HG03520 (cell line): ENCODE results near the gene GLOD4.
"Not testable (repeated sequence)": the region's sequence is repeated elsewhere in the genome, so short reads cannot be mapped to it uniquely, and the experiment has no call there.

ENCODE experiments used
- ATAC-seq: cut with Tn5 transposase; IDR thresholded peaks from one replicate; pipeline ENCODE4 v1.9.1; 2021; ENCODE audit warnings: mild to moderate bottlenecking, moderate library complexity; ENCODE audit not compliant: unreplicated experiment

Gene GLOD4

GRCh38 chr17:802901-803881 lies 21.1 kb upstream of the GLOD4 start:
- no peak for ATAC-seq

GRCh38 chr17:802481-802880 lies 20.4 kb upstream of the GLOD4 start:
- no peak for ATAC-seq

- ATAC-seq = no peak
These were observed 19.6 kb upstream of the GLOD4 start for GRCh38 chr17:801660-802059.

- ATAC-seq = no peak
These were observed 18.6 kb upstream of the GLOD4 start for GRCh38 chr17:800446-801242.

- ATAC-seq = no peak
These were observed 17.2 kb upstream of the GLOD4 start for GRCh38 chr17:799261-799660.

GRCh38 chr17:798246-798645 lies 16.2 kb upstream of the GLOD4 start:
- ATAC-seq = no peak

GRCh38 chr17:797236-797840 lies 15.3 kb upstream of the GLOD4 start:
- no peak for ATAC-seq

GRCh38 chr17:796609-797008 lies 14.5 kb upstream of the GLOD4 start:
- no peak for ATAC-seq

- ATAC-seq = no peak
These were observed 13.6 kb upstream of the GLOD4 start for GRCh38 chr17:795721-796120.

GRCh38 chr17:795276-795675 lies 13.2 kb upstream of the GLOD4 start:
- no peak for ATAC-seq

GRCh38 chr17:794876-795275 lies 12.8 kb upstream of the GLOD4 start:
- ATAC-seq = no peak

GRCh38 chr17:792277-792676 lies 10.2 kb upstream of the GLOD4 start:
- no peak for ATAC-seq

- no peak for ATAC-seq
These were observed 9.7 kb upstream of the GLOD4 start for GRCh38 chr17:791829-792228.

GRCh38 chr17:790874-791247 lies 8.8 kb upstream of the GLOD4 start:
- not testable (repeated sequence) for ATAC-seq

GRCh38 chr17:789931-790873 lies 8.1 kb upstream of the GLOD4 start:
- not testable (repeated sequence) for ATAC-seq

GRCh38 chr17:789160-789840 lies 7.2 kb upstream of the GLOD4 start:
- ATAC-seq = no peak

- ATAC-seq = no peak
These were observed 6.5 kb upstream of the GLOD4 start for GRCh38 chr17:788551-788950.

- no peak for ATAC-seq
These were observed 5.7 kb upstream of the GLOD4 start for GRCh38 chr17:787641-788221.

GRCh38 chr17:785901-786300 lies 3.8 kb upstream of the GLOD4 start:
- not testable (repeated sequence) for ATAC-seq
